ENCODE measurements around the gene EIF4G3.
A peak's percentile ranks its signal among the peaks of the same experiment; 100 is the strongest.
"Not testable (repeated sequence)": the region's sequence is repeated elsewhere in the genome, so short reads cannot be mapped to it uniquely, and the experiment has no call there.

The EIF4G3 gene

DNA sequence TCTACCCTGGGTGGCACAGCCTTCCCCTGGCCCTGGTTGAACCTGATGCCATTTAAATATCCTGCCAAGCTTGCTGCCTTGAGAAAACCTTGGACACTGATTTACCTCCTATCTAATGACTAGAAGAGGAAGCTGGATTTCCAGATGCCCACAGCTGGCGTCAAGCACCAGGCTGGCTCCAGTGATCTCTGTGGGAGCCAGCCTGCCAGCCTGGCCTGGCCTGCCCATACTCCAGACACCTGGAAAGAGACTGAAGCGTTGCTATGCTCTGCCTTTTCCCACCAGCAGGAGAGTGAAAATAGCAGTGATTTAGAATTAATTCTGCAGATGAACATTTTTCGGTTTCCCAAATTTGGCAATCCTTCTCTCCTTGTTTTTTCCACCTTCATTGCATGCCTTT is 11.5 kb upstream of the EIF4G3 start:
- DNase-seq, result no peak

DNA sequence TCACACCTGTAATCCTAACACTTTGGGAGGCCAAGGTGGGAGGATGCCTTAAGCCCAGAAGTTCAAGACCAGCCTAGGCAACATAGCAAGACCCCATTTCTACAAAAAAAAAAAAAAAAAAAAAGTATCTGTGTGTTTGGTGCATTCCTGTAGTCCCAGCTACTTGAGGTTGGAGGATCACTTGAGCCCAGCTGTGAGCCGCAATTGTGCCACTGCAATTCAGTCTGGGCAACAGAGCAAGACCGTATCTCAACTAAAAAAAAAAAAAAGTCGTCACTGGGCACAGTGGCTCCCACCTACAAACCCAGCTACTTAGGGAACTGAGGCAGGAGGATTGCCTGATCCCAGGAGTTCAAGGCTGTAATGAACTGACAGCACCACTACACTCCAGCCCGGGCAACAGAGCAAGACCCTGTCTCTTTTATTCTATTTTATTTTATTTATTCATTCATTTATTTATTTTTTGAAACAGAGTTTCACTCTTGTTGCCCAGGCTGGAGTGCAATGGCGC is 8.6 kb upstream of the EIF4G3 start:
- DNase-seq, result no peak

DNA sequence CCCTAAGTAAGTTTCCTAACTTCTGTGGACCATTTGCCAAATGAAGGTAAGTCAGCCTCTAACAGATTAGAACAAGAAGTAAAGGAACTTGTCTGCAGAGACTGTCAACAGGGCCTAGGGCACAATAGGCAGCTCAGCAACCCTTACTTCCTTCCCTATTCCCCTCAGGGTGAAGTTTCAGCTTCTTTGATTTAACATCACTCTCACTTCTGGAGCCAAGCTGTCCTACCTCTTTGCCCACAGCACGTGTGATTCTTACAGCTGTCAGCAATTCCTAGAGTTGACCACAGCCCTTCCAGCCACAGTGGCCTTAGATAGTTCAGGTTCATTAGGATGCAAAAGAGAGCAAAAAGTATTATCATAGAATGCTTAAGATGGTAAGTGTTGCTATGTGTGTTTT is 7.6 kb upstream of the EIF4G3 start:
- DNase-seq, result no peak

DNA sequence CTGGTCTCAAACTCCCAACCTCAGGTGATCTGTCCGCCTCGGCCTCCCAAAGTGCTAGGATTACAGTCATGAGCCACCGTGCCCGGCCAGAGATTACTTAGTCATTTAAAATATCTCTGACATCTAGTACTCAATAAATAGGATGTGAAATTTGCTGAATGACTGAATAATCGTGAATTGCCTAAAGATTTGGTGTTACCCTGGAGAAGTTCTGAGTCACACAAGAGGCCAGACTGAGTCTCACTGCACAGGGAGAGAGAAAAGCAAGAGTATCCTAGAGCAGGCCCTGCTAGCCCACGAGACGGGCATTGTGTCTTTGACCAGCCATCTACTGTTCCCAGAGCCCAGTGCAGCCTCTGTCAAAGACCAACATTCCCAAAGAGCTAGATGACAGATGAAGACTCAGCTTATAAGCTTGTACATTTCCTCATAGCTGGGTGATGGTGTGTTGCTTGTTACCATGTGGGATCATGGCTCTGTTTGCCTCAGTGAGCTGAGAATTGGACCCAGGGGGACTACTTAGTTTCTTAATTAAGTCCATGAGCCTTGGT is 5.6 kb upstream of the EIF4G3 start:
- DNase-seq, result no peak

DNA sequence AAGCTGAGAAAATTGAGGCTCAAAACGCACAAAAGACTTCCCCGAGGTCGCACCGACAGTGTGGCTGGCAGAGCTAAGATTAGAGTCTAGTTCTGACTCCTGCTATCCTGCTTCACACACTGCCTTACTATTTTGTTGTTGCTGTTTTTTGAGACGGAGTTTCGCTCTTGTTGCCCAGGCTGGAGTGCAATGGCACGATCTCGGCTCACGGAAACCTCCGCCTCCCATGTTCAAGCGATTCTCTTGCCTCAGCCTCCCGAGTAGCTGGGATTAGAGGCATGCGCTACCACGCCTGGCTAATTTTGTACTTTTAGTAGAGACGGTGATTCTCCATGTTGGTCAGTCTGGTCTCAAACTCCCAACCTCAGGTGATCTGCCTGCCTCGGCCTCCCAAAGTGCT is 1.6 kb upstream of the EIF4G3 start:
- not testable (repeated sequence) for DNase-seq

DNA sequence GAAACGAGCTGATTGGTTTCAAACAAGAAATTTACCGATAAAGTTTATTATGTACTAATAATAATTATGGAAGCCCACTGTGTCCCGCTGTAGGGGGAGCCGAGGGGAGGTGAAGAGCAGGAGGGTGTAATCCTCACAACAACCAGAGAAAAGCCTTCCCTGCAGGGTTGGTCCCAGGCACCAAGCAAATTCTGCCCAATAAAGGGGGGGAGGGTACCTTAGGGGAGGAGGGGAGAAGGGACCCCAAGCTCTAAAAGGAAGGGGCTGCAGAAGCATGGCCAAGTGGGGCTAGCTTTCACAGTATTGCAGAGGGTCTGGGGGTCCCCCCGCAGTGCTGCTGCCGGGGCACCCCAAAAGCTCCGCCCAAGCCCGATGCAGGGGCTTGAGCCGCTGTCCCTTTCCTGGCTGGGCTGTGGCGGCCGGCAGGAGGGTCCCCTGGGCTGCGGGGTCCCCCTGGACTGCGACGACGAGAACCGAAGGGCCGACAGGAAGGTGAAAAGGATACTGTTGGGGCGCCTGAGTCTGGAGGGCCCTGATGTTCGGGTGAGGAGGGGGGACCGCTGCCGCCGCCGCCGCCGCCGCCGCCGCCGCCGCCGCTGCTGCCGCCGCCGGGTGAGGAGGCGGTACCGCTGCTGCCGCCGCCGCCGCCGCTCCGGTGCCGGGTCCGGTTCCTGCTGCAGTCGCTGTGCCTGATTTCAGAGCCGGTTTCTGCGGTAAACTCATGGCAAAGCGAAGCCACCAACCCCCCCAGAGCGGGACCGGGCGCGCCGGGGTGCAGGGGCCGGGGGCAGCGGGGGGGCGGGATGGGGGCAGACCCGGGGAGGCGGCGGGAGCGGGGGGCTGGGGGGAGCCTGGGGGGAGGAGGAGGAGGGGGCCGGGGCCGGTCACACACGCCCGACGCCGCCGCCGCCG is 771 bp downstream of the EIF4G3 start:
- peak; percentile 22 for DNase-seq

DNA sequence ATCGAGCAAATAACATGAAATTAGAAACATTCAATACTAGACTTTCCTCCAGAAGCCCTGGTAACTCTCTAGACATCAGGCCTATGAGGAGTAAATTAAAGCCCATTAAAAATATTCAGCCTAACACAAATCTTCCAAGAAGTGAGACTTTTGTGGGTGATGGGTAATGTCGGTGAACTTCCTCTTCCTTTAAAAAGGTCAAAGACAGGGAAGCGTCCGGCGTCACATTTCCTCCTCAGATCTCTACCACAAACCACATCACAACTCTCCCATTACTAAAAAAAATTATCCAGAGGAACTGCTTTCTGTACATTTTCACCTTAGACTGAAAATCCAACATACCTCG is 1.4 kb downstream of the EIF4G3 start:
- DNase-seq, result peak; percentile 32

DNA sequence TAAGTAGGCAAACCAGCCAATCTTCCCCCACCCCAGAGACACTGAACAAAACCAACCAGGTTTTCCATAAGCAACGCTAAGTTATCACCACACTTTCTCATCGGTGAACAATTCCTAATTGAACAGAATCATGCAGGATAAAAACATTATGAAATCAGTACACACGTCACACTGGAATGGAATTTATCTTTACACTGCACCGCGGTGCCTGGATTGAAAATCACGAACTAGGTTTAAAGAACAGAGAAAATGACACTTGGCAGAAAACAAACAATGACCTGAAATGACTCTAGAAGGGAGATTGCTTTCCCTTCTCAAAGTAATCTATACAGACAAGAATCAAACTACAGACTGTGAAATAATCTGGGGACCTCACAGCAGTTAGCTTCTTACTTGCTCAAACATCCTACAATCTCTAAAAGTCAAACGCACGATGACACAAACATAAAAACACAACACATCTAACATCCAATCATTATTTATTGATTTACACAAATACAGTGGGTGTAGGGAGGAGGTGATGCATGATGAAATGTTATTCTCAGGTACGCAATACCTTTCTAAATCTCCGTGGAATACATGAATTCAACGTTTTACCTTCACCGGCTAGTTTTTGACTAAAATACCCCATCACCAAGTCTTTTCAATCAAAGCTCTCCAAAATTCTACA is 1.9 kb downstream of the EIF4G3 start:
- DNase-seq, result peak; percentile 64

DNA sequence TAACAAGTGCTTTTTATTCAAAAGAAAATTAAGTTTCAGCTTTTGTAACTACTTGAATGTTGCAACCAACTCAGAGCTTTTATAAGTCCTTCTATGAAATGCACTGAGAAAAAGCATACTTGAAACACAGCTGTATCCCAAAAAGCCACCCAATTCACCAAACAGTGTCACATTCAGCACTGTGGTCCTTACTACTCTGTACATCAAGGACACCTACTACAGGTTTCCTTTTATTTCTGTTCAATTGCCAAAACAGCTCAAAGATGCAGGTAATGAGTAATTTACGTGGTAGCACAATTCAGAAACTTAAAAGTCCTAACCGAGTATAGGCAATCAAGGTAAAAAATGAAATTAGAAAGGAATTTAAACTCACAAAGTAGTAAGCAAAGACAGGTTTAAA is 2.5 kb downstream of the EIF4G3 start:
- DNase-seq, result no peak

DNA sequence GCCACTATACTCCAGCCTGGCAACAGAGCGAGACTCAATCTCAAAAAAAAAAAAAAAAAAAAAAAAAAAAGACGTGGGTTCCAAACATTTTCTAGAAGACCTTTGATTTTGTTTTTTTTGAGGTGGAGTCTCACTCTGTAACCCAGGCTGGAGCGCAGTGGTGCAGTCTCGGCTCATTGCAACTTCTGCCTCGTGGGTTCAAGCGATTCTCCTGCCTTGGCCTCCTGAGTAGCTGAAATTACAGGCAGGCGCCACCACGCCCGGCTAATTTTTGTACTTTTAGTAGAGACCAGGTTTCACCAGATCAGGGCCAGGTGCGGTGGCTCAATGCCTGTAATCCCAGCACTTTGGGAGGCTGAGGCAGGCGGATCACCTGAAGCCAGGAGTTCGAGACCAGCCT is 3.6 kb downstream of the EIF4G3 start:
- DNase-seq, result not testable (repeated sequence)

DNA sequence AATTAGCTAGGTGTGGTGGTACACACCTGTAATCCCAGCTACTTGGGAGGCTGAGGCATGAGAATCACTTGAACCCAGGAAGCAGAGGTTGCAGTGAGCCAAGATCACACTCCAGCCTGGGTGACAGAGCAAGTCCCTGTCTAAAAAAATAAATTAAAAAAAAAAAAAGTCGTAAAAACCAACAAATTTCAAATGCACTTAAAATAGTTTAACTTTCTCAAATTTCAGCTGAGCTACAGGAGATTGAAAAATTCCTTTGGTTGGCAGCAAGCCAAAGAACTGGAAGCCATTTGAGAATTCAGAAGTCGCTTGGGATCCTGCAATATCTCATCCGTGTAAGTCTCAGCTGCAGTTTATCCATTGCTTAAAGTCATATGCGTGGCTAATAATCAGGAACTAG is 5.9 kb downstream of the EIF4G3 start:
- DNase-seq, result peak; percentile 72

DNA sequence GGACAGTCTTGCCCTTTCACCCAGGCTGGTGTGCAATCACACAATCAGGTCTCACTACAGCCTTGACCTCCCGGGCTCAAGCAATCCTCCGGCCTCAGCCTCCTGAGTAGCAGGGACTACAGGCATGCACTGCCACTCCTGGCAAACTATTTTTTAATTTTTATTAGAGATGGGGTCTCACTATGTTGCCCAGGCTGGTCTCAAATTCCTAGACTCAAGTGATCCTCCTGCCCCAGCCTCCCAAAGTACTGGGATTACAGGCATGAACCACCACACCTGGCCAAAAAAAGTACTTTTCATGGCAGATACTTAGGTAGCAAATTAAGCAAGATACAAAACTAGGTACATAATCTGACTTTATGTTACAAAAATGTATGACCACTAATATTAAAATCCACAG is 8.3 kb downstream of the EIF4G3 start:
- DNase-seq, result no peak

DNA sequence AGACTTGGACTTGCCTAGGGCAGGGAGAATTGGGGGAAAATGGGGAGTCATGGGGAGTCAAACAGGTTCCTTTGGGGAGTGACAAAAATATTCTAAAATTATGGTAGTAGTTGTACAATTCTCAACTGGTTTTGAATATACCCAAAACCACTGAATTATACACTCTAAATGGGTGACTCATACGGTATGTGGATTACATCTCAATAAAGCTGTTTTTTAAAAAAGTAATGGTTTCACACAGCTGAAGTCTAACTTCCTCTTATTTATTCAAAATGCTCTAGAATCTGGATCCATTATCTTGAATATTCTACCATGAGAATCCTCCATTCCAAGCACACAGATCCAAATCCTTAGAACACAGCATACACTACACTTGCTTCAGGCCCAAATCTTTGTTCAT is 11.1 kb downstream of the EIF4G3 start:
- peak; percentile 40 for DNase-seq

DNA sequence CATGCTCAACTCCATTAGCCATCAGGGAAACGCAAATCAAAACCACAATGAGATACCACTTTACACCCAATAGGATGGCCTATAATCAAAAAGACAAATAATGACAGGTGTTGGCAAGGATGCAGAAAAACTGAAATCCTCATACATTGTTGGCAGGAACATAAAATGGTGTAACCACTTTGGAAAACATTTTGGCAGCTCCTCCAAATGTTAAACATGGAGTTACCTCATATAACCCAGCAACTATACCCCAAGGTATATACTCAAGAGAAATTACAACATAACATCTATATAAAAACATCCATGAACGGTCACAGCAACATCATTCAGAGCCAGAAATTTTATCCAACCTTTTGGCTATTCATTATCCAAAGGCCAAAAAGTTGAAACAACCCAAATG is 11.6 kb downstream of the EIF4G3 start:
- no peak for DNase-seq

DNA sequence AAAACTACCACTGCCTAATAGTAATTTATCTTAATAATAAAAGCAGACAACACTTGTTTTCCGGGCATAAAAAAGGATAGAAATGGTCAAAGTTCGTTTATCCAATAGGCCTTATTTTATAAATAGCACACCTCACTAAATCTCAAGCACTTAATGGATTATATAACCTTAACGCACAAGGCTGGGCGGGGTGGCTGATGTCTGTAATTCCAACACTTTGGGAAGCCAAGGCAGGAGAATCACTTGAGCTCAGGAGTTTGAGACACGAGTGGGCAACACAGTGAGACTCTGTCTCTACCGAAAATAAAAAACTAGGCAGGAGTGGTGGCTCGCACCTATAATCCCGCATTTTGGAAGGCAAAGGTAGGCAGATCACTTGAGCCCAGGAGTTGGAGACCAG is 12.4 kb downstream of the EIF4G3 start:
- DNase-seq, result no peak

DNA sequence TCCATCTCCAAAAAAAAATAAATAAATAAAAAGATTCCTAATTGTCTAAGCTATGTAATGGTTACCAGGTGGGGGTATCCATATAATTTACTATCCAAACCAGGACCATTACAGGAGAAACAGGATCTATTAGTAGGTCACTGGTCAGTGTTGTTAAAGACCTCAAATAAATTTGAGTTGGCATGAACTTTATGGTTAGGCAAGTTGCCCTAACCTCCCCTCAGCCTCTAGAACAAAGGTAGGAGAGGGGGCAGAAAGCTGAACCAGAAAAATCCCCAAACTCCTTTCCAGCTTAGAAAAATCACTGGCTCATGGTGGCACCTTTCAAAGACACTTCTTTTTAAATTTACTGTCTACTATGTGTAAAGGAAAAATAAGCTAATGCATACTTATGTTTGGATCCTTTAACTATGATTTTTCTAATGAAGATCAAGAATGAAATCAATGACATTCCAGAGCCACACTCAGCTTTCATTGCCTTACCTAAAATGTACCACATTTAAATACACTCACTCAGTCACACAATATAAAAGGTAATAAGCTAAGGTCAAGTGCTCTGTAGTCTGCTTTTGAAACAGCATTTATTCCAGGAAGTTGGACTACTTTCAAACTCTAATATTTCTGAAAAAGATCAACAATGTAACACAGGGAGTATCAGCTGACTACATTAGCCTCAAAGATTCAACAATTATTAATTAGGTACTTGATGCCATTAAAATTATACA is 13.8 kb downstream of the EIF4G3 start:
- no peak for DNase-seq

DNA sequence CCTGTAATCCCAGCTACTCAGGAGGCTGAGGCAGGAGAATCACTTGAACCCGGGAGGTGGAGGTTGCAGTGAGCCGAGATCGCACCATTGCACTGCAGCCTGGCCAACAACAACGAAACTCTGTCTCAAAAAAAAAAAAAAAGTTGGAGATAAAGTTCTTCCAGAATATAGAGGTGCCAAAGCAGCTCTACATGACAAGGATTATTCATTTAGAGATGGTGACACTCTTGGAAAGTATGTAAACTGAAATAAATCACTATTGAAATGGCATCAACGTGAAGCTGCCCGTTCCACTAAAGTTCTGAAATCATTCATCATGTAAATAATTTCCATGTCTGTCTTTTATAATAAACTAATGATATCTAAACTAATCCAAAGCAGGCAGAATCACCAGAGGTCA is 14.9 kb downstream of the EIF4G3 start:
- no peak for DNase-seq

DNA sequence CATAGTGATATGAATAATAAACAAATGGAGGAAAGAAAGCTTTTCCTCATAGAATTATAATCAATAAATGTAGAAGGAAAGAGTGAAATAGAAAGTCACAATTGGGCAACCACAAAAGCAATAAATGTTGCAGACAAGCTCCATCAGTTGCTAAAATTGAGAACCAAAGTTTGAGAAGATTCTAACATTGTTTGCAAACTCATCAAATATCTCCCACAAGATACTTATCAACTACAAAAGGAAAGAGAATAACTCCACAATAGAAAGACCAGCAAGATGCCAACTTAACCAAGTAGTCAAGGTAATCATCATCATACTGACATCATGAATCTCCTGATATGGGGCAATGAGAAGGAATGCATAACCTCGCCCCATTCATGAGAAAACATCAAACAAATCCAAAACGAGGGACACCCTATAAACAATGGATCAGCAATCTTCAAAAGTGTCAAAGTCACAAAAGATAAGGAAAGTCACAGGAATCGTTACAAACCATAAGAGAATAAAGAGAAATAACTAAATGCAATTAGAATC is 16.4 kb downstream of the EIF4G3 start:
- DNase-seq, result no peak

DNA sequence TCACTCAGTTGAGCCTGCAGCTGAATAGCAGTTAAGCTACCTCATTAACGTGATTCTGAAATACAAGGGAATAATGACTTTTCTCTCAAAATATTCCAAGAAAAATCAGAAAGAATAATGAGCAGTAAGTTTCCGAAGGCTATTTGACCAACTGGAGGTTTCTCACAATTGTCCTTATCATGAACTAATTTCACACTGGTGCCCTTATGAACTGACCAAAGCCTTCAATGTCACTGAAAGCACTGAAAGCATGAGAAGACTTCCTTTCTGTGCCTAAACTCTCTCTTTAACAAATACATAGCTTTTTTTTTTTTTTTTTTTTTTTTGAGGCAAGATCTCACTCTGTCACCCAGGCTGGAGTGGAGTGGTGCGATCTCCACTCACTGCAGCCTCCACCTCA is 18.8 kb downstream of the EIF4G3 start:
- DNase-seq, result no peak

DNA sequence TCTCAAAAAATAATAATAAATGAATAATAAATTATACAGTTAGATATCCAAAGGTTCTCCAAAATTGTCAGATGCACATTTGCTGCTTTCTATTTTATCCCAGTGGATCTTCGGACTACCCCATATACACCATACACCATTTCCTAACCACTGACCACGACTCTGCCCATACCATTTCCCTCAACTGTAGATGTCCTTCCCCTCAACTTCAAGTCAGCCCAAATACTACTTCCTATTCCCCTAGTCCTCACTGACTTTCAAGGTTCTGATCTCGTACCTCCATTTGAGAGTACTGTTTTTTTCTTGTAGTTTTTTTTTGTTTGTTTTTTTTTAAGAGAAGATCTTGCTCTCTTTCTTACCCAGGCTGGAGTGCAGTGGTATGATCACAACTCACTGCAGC is 19.6 kb downstream of the EIF4G3 start:
- DNase-seq, result no peak

DNA sequence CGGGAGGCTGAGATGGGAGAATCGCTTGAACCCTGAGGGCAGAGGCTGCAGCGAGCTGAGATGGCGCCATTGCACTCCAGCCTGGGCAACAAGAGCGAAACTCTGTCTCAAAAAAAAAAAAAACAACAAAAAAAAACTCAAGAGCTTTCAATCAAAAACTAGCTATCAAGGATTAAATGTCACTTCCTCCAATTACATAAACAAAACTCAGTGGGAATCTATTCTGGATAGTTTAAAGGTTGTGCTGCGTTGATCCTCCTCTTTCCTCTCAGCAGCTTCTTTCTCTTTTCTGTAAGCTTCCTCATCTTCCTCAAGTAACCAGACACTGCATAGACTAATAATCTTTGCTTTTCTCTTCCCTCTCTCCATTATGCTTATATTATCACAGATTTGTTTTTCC is 20.7 kb downstream of the EIF4G3 start:
- DNase-seq, result no peak

DNA sequence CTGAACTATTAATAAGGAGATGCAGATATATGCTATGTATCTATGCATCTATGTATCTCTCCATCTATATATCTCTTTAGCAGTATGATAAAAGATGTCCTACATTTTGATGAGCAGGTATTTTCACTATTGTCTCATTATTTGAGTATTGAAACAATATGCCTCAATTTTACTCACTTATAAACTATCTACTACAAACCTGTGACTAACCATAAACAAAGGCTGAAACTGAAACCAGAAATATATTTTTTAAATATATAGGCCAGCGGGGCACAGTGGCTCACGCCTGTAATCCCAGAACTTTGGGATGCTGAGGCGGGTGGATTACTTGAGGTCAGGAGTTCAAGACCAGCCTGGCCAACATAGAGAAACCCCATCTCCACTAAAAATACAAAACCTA is 22.0 kb downstream of the EIF4G3 start:
- DNase-seq, result no peak

DNA sequence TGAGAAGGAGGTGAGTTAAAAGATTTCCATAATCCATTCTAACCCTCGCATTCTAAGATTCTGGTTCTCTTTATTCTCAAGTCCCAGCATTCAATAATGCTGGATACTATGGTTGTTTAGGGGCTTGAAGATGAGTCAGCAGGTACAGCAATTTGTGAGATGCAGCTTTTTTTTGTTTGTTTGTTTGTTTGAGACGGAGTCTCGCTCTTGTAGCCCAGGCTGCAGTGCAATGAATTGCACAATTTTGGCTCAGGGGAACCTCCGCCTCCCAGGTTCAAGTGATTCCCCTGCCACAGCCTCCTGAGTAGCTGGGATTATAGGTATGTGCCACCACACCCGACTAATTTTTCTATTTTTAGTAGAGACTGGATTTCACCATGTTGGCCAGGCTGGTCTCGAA is 23.3 kb downstream of the EIF4G3 start:
- no peak for DNase-seq

All from fibroblast of skin of back (primary cell).